GM23248 (cell line): ENCODE measurements around the gene CPA5. TPM values are rescaled to one million over a fixed set of nuclear protein-coding genes. Genes with fewer than 3 reads are reported as not detected.
A peak's percentile ranks its signal among the peaks of the same experiment; 100 is the strongest.

ENCODE experiments used
- DNase-seq: peaks from one replicate; pipeline ENCODE4 v3.0.0-alpha.2; 2015
- H2AFZ ChIP-seq: fragments of 200-600 bp; sonication (generic); 2 replicates; pipeline ENCODE4 v1.6.1; 2016; ENCODE audit warnings: antibody characterized with exemption
- H3F3A ChIP-seq: fragments of 200-600 bp; sonication (generic); 2 replicates; pipeline ENCODE4 v1.6.1; 2016; ENCODE audit warnings: mild to moderate bottlenecking, antibody characterized with exemption, mixed run types; ENCODE audit not compliant: insufficient read depth
- H3K27ac ChIP-seq: fragments of 200-600 bp; sonication (generic); 2 replicates; pipeline ENCODE4 v1.5.1; 2016; ENCODE audit warnings: mild to moderate bottlenecking
- H3K27me3 ChIP-seq: fragments of 200-600 bp; sonication (generic); replicated peaks from 2 replicates; pipeline ENCODE4 v1.6.1; 2016; ENCODE audit warnings: mild to moderate bottlenecking; ENCODE audit not compliant: insufficient read depth
- H3K36me3 ChIP-seq: fragments of 200-600 bp; sonication (generic); 2 replicates; pipeline ENCODE4 v1.6.1; 2016; ENCODE audit warnings: low read depth, mild to moderate bottlenecking
- H3K4me1 ChIP-seq: fragments of 200-600 bp; sonication (generic); 2 replicates; pipeline ENCODE4 v1.6.1; 2016; ENCODE audit warnings: mild to moderate bottlenecking; ENCODE audit not compliant: insufficient read depth
- H3K4me2 ChIP-seq: fragments of 200-600 bp; sonication (generic); one replicate; pipeline ENCODE4 v1.6.1; 2016; ENCODE audit warnings: mild to moderate bottlenecking; ENCODE audit not compliant: unreplicated experiment
- H3K4me3 ChIP-seq: fragments of 200-600 bp; sonication (generic); 2 replicates; pipeline ENCODE4 v1.5.1; 2016; ENCODE audit warnings: mild to moderate bottlenecking
- H3K79me2 ChIP-seq: fragments of 200-600 bp; sonication (generic); 2 replicates; pipeline ENCODE4 v1.6.1; 2016; ENCODE audit warnings: mild to moderate bottlenecking; ENCODE audit not compliant: insufficient read depth
- H3K9ac ChIP-seq: fragments of 200-600 bp; sonication (generic); 2 replicates; pipeline ENCODE4 v1.6.1; 2016; ENCODE audit warnings: mild to moderate bottlenecking
- H3K9me2 ChIP-seq: fragments of 200-600 bp; sonication (generic); 2 replicates; pipeline ENCODE4 v1.6.1; 2016; ENCODE audit warnings: mixed run types, mild to moderate bottlenecking, moderate library complexity; ENCODE audit not compliant: insufficient read depth
- H3K9me3 ChIP-seq: fragments of 200-600 bp; sonication (generic); one replicate; pipeline ENCODE4 v1.6.1; 2017; ENCODE audit warnings: low read depth
- H4K20me1 ChIP-seq: fragments of 200-600 bp; sonication (generic); 2 replicates; pipeline ENCODE4 v1.6.0; 2016; ENCODE audit not compliant: insufficient read depth
- EZH2 ChIP-seq: fragments of 200-600 bp; sonication (generic); IDR thresholded peaks from 2 replicates; pipeline ENCODE4 v1.6.1; 2018; ENCODE audit warnings: antibody characterized with exemption, mild to moderate bottlenecking; ENCODE audit not compliant: insufficient read depth, poor library complexity, severe bottlenecking
- EZH2phosphoT487 ChIP-seq: fragments of 200-600 bp; sonication (generic); IDR thresholded peaks from 2 replicates; pipeline ENCODE4 v1.6.1; 2018; ENCODE audit warnings: antibody characterized with exemption, moderate library complexity, mild to moderate bottlenecking, low read depth; ENCODE audit not compliant: insufficient read depth
- WGBS, 2 experiments: methylation state at CpG; one replicate each; pipeline ENCODE4 v1.1.6; 2015 to 2017; ENCODE audit warnings: low lambda C conversion rate in 2 of 2, low coverage in 1 of 2; ENCODE audit errors: missing lambda C conversion rate in 2 of 2; 5-methylcytosine and 5-hydroxymethylcytosine counted together
- in situ Hi-C: fragments of 300-500 bp; cut with MboI; formaldehyde crosslinking; loops from 2 replicates; pipeline ENCODE4 v1.15.0; 2020
- polyA plus RNA-seq: library from polyadenylated mRNA; unstranded; fragments of >200 nt; fragmentation: Nextera tagmentation; extraction: Ambion mirVana; gene quantifications from 2 replicates; pipeline ENCODE4 v1.2.1, GENCODE V29; 2016
- total RNA-seq: library from RNA; depleted of rRNA; stranded (reverse); fragments of >200 nt; shearing (Covaris generic); gene quantifications from 2 replicates; pipeline ENCODE4 v1.2.3, GENCODE V29; 2014; rRNA removed

CPA5 gene, protein sequence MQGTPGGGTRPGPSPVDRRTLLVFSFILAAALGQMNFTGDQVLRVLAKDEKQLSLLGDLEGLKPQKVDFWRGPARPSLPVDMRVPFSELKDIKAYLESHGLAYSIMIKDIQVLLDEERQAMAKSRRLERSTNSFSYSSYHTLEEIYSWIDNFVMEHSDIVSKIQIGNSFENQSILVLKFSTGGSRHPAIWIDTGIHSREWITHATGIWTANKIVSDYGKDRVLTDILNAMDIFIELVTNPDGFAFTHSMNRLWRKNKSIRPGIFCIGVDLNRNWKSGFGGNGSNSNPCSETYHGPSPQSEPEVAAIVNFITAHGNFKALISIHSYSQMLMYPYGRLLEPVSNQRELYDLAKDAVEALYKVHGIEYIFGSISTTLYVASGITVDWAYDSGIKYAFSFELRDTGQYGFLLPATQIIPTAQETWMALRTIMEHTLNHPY
- not detected in 2 replicates for total RNA-seq
- 0.23 TPM in 1 of 2 replicates, not detected in the other for polyA plus RNA-seq

DNA sequence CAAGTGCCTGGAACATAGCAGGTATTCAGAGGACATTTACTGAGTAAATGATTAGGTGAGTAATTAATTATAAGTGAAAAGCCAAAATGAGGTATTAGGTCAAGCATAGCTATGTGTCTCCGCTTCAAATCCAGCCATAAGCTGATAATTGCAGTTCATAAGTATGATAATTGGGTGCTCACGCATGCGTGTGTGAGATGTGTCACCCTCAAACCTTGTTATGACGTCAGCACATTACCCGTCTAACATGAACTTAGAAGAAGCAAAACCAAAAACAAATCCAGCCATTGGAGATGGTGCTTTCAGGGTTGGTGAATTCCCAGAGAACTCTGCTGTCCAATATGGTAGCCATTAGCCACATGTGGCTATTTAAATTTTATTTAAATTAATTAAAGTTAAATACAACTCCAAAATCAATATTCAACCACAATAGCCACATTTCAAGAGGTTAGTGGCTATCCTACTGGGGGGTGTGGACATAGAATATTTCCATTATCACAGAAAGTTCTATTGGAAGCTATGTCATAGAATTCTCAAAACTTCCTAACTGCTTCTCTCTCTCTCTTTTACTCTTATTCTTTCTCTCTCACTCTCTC lies at the start of gene CPA5:
TSS of gene CPA5 (plus strand) at position 546 of the 596 bp plus-strand sequence. CDS start 1,670 bp downstream, outside the sequence.
- Histone ChIP-seq H3K9ac (no peak within 1 kb of the TSS), H3K9me3 (no peaks in the 10 kb centered on the region), H3K27ac (no peak within 1 kb of the TSS), H3K9me2 (no peaks in the 10 kb centered on the region), H3K4me1 (no peaks in the 10 kb centered on the region; the same call in 1 of the 2 replicates), H3K36me3 (no peaks in the 10 kb centered on the region), H2AFZ (peak within 1 kb of the TSS; percentile 66), H3K4me2 (peak within 1 kb of the TSS; percentile 9), H3K4me3 (no peak within 1 kb of the TSS), H4K20me1 (no peaks in the 10 kb centered on the region), H3K79me2 (no peaks in the 10 kb centered on the region), H3K27me3 (no peaks in the 10 kb centered on the region), H3F3A (no peaks in the 10 kb centered on the region)
- no peak for TF ChIP-seq EZH2
- no peak for TF ChIP-seq EZH2phosphoT487
- DNase-seq = no peak
- in situ Hi-C loops = no loop called here
- WGBS, 2 experiments = 86 to 89% methylated on average over 5 of the region's 5 CpGs

GRCh38 chr7:130296221-130296951 lies 48.2 kb upstream of the CPA5 start:
- Histone ChIP-seq H3K36me3 (no peaks in the 10 kb centered on the region), H3K27ac (no peak overlapping the region), H3K27me3 (no peaks in the 10 kb centered on the region), H2AFZ (peak overlapping the region; percentile 26; the same call in 1 of the 2 replicates), H4K20me1 (no peaks in the 10 kb centered on the region), H3F3A (peaks cover 21% of the 10 kb centered on the region), H3K4me2 (peak overlapping the region; percentile 13), H3K79me2 (no peaks in the 10 kb centered on the region), H3K9me2 (no peaks in the 10 kb centered on the region), H3K9ac (no peak overlapping the region), H3K4me3 (no peak overlapping the region), H3K4me1 (peaks cover 25% of the 10 kb centered on the region), H3K9me3 (no peaks in the 10 kb centered on the region)
- WGBS, 2 experiments = 44 to 52% methylated on average over 13 of the region's 13 CpGs
- TF ChIP-seq EZH2phosphoT487 = no peak
- TF ChIP-seq EZH2 = no peak
- in situ Hi-C loops = no loop called here
- peak; percentile 82 for DNase-seq

DNA sequence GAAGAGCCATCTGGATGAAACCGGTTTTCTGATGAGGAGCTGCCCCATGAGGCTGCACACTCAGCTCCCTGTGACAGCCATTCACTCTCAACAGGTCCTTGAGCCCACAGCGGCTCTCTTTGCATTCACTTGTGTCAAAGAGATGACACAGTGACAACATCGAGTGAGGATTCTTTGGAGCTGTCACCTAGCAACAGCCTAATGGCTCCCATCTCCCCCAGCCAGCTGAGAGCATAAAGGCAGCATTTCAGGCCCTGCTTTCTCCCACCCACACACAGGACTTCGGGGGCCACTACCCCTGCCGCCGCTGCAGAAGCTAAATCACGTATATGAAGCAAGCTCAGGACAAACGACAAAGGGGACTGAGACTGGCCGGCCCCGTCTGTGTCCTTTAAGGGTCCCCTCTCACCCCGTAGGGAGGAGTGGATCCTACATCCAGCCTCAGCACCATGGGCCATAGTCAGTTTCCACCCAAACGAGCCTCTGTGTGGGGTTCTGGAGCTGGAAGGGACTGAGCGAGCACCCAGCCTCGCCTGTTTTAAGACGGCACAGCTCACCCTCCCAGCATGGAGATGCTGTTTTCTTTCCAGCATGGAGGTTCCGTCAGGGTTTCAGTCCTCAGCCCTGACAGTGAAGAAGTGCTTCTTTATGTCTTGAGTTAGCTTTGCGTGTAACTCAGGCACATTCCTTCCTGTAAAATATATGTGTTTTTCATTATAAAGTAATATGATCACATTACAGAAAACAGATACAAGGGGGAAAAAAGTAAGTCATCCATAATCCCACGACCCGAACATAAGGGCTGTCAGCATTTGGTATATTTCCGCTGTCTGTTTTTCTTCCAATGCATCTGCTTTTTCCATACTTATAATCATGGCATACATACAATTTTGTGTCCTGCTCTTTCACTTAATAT lies 46.7 kb upstream of the CPA5 start:
- Histone ChIP-seq H3K9ac (no peak overlapping the region), H3K9me3 (no peaks in the 10 kb centered on the region), H2AFZ (no peak overlapping the region), H3K4me2 (no peak overlapping the region), H3K4me1 (peaks cover 19% of the 10 kb centered on the region), H4K20me1 (no peaks in the 10 kb centered on the region), H3K79me2 (no peaks in the 10 kb centered on the region), H3K4me3 (no peak overlapping the region), H3K27me3 (no peaks in the 10 kb centered on the region), H3K36me3 (no peaks in the 10 kb centered on the region), H3F3A (peaks cover 16% of the 10 kb centered on the region), H3K27ac (no peak overlapping the region), H3K9me2 (no peaks in the 10 kb centered on the region)
- TF ChIP-seq EZH2phosphoT487 (no peak), EZH2 (no peak)
- no peak for DNase-seq
- in situ Hi-C loops = no loop called here
- 87 to 88% methylated on average over 20 of the region's 20 CpGs for WGBS, 2 experiments
